Hematopoietic multipotent progenitor cell treated with erythropoietin and hydrocortisone succinate and interleukin-3 and kit ligand, for 15 days (in vitro differentiated cells): ENCODE data around the gene IQCE.

Source experiments
- DNase-seq: peaks from one replicate; pipeline ENCODE4 v3.0.0-alpha.2; 2015; ENCODE audit warnings: low spot score

IQCE gene

GRCh38 chr7:2633538-2634266 lies 74.9 kb downstream of the IQCE start:
- DNase-seq = no peak

DNA sequence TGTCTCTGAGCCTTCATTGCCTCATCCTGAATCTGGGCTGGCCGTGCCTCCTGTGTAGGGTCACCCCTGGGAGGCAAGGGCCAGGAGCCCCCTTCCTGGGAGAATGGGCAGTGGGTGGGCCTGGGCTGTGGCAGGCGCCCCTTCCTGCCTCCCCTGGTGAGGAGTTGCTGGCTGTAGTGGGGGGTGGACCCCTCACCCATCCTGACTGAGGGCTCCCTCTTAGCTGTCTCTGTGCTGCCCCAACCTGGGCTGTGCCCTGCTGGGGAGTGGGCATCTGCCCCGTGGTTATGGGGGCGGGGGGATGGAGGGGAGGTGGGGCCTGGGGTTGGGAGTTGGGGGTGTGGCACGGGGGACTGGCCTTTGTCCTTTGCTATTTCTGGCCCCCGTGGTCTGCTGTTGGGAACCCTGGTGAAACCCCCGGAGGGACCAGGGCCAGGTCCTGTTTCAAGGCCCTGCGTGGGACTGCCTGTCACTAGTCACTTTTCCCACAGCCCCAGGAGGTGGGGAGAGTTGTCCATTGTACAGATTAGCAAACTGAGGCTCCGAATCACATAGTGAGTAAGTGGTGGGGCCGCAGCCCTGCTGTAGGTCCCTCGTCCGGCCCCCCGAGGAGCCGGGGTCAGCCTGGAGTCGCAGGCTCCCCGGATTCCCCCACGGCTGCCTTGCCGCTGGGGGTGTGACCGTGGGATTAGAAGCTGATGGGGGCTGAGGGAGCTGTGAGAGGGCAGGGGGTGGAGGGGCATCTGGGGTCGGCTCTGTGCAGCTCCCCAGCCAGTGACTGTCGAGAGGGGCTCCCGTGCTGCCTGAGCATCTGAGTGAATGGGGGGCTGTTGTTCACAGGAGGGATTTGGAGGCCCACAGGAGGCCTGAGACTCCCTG lies 75.7 kb downstream of the IQCE start:
- DNase-seq = no peak

GRCh38 chr7:2635148-2635668 lies 76.4 kb downstream of the IQCE start:
- no peak for DNase-seq

GRCh38 chr7:2635810-2636701 lies 77.3 kb downstream of the IQCE start:
- no peak for DNase-seq

DNA sequence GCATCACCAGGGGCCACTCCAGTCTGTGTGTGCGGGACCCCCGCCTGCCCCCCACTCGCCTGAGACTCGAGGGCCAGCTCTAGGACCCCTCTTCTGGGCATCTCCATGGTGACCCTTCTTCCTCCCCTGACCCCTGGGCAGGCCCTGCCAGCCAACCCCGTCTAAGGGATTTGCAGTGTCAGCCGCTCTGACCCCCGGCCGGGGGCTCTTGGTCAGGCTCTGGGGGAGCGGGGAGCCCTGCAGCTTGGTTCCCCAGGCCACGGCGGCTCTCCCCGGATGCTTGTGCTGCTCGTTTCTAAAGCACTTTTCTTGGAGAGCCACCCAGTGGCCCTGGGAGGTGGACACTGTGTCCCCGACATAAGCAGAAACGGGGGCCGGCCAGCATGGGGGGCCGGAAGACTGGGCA lies 78.3 kb downstream of the IQCE start:
- DNase-seq = no peak

GRCh38 chr7:2637505-2638223 lies 78.9 kb downstream of the IQCE start:
- no peak for DNase-seq

- DNase-seq = no peak
Measured at GRCh38 chr7:2638224-2638991, 79.6 kb downstream of the IQCE start.

GRCh38 chr7:2639181-2639681 lies 80.5 kb downstream of the IQCE start:
- no peak for DNase-seq

GRCh38 chr7:2639695-2640481 lies 81.1 kb downstream of the IQCE start:
- no peak for DNase-seq

- no peak for DNase-seq
Measured at GRCh38 chr7:2640482-2640830, 81.7 kb downstream of the IQCE start.

DNA sequence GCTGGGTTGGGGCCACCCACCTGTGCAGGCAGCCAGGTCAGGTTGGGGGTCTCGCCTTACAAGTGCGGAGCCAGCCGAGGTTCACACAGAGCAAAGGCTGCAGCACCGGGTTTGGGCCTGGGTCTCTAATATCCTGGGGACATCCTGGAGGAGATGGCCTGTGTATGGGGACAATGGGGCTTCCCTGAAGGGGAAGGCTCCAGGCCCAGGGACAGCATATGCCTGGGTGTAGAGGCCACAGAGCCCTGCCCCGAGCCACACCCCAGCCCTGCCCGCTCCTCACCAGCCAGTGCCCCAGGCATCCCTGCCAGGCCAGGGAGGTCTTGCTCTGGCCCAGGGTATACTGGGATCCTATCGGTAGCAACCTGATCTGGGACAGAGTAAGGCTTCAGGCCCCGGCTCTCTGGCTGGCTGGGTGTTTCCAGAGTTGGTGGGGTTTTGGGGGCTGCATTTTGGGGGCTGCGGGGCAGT lies 82.1 kb downstream of the IQCE start:
- DNase-seq = no peak

DNA sequence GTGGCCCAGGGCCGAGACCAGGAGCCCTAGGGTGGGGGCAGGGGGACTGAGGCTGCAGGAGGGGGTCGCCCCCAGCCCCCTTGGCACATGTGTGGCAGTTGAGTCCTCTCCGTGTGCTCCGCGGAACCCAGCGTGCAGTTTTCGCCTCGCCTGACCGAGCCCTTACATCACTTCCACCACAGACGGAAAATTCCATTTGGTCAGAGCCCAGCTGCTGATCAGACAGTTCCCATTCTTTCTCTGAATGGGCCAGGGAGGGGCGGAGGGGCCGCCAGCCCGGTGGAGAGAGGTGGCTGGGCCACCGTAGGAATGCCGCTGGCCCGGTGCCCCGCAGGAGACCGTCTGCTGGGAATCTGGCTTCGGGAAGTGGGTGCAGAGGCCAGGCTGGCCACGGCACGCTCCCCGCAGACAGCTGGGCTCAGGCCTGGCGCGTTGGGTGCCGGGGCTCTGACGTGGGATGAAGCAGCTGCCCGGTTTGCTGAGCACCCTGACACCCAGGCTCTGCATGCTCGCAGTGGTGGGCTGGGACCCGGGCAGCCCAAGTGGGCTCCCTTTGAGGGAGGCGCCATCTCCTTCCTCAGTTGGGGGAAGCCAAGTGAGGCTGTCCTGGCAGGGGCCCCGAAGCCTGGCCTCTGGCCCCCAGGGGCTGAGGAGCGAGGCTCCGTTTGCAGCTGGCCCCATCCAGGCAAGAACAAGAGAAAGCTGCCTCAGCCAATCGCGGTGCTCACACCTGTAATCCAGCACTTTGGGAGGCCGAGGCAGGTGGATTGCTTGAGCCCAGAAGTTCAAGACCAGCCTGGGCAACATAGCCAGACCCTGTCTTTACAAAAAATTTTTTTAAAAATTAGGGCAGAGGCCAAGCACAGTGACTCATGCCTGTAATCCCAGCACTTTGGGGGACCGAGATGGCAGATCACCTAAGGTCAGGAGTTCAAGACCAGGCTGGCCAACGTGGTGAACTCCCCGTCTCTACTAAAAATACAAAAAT lies 82.9 kb downstream of the IQCE start:
- no peak for DNase-seq

DNA sequence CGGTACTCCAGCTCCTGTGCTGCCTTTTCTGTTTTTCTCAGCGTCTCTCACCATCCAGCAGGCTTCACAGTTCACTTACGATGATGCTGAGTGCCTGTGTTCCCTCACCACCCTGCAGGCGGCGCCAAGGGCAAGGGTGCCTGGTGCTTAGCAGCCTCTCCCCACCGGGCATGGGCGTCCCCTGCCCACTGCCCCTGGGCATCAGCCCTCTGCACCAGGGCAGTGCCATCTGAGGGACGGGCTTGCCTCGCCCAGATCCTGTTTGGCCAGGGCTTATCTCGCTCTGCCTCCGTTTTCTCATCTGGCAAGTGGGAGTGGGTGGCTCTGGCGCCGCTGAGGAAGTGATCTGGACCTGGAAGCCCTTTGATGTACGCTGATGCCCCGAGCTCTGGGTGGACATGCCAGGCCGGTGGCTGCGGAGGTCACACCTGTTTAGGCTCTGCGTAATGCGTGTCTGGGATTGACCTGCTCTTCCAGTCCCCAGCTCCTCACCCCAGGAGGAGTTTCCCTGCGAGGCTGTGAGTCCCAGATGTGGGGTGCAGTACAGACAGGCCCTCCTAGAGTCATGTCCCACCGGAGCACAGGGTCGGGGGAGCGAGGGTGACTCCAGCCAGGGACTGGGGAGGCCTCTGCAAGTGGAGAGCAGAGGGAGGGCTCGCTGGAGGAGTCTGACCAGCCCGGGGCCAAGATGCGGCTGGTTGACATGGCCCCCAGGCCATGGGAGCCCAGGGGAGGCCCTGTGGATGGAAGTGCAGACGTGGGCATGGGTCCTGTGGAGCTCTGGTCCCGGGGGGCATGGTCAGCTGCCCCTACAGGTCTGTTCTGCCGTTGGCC lies 84.8 kb downstream of the IQCE start:
- no peak for DNase-seq

DNA sequence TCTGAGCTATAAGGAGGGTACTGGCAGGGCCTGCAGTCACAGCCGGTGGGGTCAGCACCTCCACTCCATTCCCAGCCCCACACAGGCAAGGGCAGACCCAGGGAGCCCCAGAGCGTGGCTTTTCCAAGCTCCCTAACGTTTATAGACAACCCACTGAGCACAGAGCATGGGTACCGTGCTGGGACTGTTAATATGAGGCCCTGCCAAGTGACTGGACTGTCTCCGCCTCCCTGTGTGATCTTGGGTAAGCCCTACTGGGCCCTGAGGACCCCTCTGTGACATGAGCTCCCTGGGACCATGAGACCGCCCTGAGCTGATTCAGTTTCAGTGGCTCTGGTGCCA lies 85.4 kb downstream of the IQCE start:
- DNase-seq = no peak

DNA sequence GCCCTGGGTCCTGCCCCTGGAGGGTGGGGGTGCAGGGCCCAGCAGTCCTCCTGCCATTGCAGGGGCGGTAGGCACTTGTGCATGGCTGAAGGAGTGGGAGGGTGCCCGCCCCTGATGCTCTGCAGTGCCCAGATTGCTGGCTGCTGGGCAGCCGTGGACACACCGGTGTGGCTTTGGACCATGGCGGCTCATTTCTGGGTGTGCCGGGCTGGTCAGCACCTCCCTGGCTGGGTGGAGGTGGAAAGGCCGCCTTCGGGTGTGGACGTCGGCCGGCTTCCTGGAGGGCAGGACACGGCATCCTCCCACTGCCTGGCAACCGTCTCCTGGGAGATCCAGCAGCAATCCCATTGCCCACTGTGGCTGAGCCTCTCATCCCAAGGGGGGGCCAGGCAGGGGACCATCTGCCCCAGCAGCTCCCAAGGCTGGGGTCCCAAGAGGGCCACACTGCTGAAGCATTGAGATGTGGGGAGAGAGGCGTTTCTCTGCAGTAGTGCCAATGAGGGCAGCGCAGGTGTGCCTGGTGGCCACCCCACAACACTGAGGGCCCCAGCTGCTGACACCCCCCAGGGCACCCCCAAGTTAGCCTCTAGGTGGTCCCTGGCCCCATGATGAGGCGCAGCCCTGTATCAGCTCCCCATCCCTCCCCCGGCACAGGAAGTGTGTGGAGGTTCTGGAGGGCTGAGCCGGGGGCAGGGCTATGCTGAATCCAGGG lies 85.9 kb downstream of the IQCE start:
- DNase-seq = no peak

- no peak for DNase-seq
Measured at GRCh38 chr7:2645274-2645868, 86.6 kb downstream of the IQCE start.

DNA sequence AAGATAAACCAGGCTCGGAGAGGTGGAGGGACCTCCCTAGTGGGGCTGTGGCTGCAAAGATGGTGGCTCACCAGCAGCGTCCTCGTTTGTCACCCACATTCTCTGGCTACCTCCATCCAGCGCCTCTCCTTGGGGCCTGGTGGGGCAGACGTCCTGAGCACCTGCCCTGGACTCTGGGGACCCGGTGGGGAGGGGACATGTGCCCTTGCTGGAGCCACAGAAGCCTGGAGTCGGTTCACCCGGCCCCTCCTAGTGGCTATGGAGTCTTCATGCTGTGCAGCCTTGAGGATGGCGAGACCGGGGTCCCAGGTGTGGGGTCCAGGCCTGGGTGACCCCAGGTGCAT lies 87.5 kb downstream of the IQCE start:
- DNase-seq = no peak
